ACHN (cell line): ENCODE data around the gene GTPBP6.
"Not testable (repeated sequence)": the region's sequence is repeated elsewhere in the genome, so short reads cannot be mapped to it uniquely, and the experiment has no call there.

Experiments
- DNase-seq: peaks from one replicate; pipeline ENCODE4 v3.0.0-alpha.2; 2015
- in situ Hi-C: cut with HindIII; loops from 2 replicates; pipeline ENCODE4 v1.10.0; 2017; ENCODE audit warnings: low sequenced_read_pairs, low pct_ligation_motif_present, low pct_unique_long_range_greater_than_20kb

Gene GTPBP6

GRCh38 chrX:257054-257453 lies 61.5 kb downstream of the GTPBP6 start:
- in situ Hi-C loops, DNase-seq: not testable (repeated sequence)

- in situ Hi-C loops = no loop called here
- no peak for DNase-seq
Observed at GRCh38 chrX:255923-256331, 62.7 kb downstream of the GTPBP6 start.
